Panc1 (cell line): ENCODE results near the gene EMSY. TPM values are rescaled to one million over a fixed set of nuclear protein-coding genes. Genes with fewer than 3 reads are reported as not detected.

Experiments used
- ATAC-seq: fragments of 200-7000 bp; cut with Tn5 transposase; 2 replicates; pipeline ENCODE4 v1.9.1; 2020; ENCODE audit warnings: mild to moderate bottlenecking, moderate library complexity
- BruUV-seq: library from RNA; stranded (reverse); fragments of 400-500 nt; replicated peaks from 2 replicates; lab custom pipeline; 2021; lab: Mats Ljungman, UMichigan
- CTCF ChIA-PET: fragments of 300-600 bp; sonication (Branson Sonifier 250); formaldehyde crosslinking; loops from one replicate; lab custom pipeline; 2022; ENCODE audit warnings: antibody characterized with exemption; lab: Charles Lee
- POLR2A ChIA-PET: fragments of 300-600 bp; sonication (Branson Sonifier 250); formaldehyde crosslinking; loops from one replicate; lab custom pipeline; 2022; ENCODE audit warnings: antibody characterized with exemption; lab: Charles Lee
- DNase-seq: peaks from one replicate; pipeline ENCODE4 v3.0.0-alpha.2; 2010; ENCODE audit warnings: low read depth, low spot score
- H3K27ac ChIP-seq: 2 replicates; pipeline ENCODE4 v1.5.1; 2011; ENCODE audit warnings: mild to moderate bottlenecking, low read length, inconsistent platforms
- H3K27me3 ChIP-seq: fragments of 200-500 bp; sonication (Bioruptor generic); 2 replicates; pipeline ENCODE4 v1.6.0; 2014; ENCODE audit warnings: low read length, inconsistent platforms; ENCODE audit not compliant: control insufficient read depth, insufficient read depth
- H3K36me3 ChIP-seq: fragments of 200-500 bp; sonication (Bioruptor generic); 2 replicates; pipeline ENCODE4 v1.5.1; 2014; ENCODE audit warnings: inconsistent platforms, mild to moderate bottlenecking, low read length, moderate library complexity; ENCODE audit not compliant: control insufficient read depth, insufficient read depth
- H3K4me1 ChIP-seq: 2 replicates; pipeline ENCODE4 v1.5.1; 2011; ENCODE audit warnings: inconsistent platforms, mild to moderate bottlenecking, low read length, moderate library complexity; ENCODE audit not compliant: control insufficient read depth, insufficient read depth
- H3K4me3 ChIP-seq, 2 experiments: 2 replicates each; pipeline ENCODE4 v1.5.1; 2011 to 2012; ENCODE audit warnings: low read depth in 2 of 2, low read length in 2 of 2, mild to moderate bottlenecking in 2 of 2, inconsistent platforms in 1 of 2, moderate library complexity in 1 of 2
- H3K9me3 ChIP-seq: fragments of 200-500 bp; sonication (Bioruptor generic); 2 replicates; pipeline ENCODE4 v1.5.1; 2014; ENCODE audit warnings: low read depth, mild to moderate bottlenecking, inconsistent platforms, low read length, moderate library complexity; ENCODE audit not compliant: control insufficient read depth, insufficient read depth
- CTCF ChIP-seq: fragments of 450-650 bp; IDR thresholded peaks from 2 replicates; pipeline ENCODE4 v1.5.1; 2017; ENCODE audit warnings: mild to moderate bottlenecking
- POLR2AphosphoS5 ChIP-seq: IDR thresholded peaks from 2 replicates; pipeline ENCODE4 v1.6.1; 2012; ENCODE audit warnings: mild to moderate bottlenecking, low read depth, low read length, moderate library complexity
- REST ChIP-seq, 2 experiments: IDR thresholded peaks; 2 replicates each; pipeline ENCODE4 v1.6.1; 2011 to 2012; ENCODE audit warnings: low read depth in 2 of 2, control low read depth in 1 of 2, low read length in 1 of 2, mild to moderate bottlenecking in 1 of 2, moderate library complexity in 1 of 2; ENCODE audit not compliant: insufficient read depth in 1 of 2
- SIN3A ChIP-seq: IDR thresholded peaks from 2 replicates; pipeline ENCODE4 v1.6.1; 2012; ENCODE audit warnings: low read depth, mild to moderate bottlenecking, low read length, moderate library complexity, borderline replicate concordance; ENCODE audit not compliant: insufficient read depth
- TCF7L2 ChIP-seq: IDR thresholded peaks from 2 replicates; pipeline ENCODE4 v1.6.1; 2011; ENCODE audit warnings: mild to moderate bottlenecking, low read depth, low read length, inconsistent platforms
- in situ Hi-C: cut with HindIII; loops from 2 replicates; pipeline ENCODE4 v1.10.0; 2016; ENCODE audit warnings: low sequenced_read_pairs, low pct_unique_long_range_greater_than_20kb
- intact Hi-C: fragments of 100-400 bp; cut with micrococcal nuclease; formaldehyde crosslinking; loops from one replicate; pipeline ENCODE4 v1.10.0; 2022; ENCODE audit not compliant: unreplicated experiment
- total RNA-seq: library from RNA; stranded (reverse); gene quantifications from one replicate; pipeline ENCODE4 v1.2.1, GENCODE V29; 2021; ENCODE audit not compliant: unreplicated experiment

Gene EMSY
- total RNA-seq, 1 experiment from 2014 or later: 26.4 TPM

- BruUV-seq: no TSS peak
- Histone ChIP-seq H3K36me3 (0 out of 2 replicates have a peak, but pooled peaks cover 2% of the 10 kb centered on the region), H3K4me1 (peaks cover 3% of the 10 kb centered on the region; the same call in 1 of the 2 replicates), H3K27ac (no peak overlapping the region), H3K27me3 (no peaks in the 10 kb centered on the region), H3K9me3 (no peaks in the 10 kb centered on the region), H3K4me3 (no peak overlapping the region)
- intact Hi-C loops: no loop called here
- no peak for TF ChIP-seq CTCF
- TF ChIP-seq POLR2AphosphoS5: no peak
- no peak for TF ChIP-seq TCF7L2
- TF ChIP-seq REST (IDR thresholded peaks at IDR 0.05; ENCODE audit: insufficient read depth in 1 of 2, low read depth in 2 of 2, low read length in 1 of 2): no peak
- no peak for TF ChIP-seq SIN3A
- in situ Hi-C loops: no loop called here
- DNase-seq (no peak), ATAC-seq (no peak)
- POLR2A ChIA-PET: no interaction called here
- CTCF ChIA-PET: no interaction called here
Observed at GRCh38 chr11:76459846-76460245, 15.0 kb downstream of the EMSY start.

GRCh38 chr11:76462317-76462716 lies 17.5 kb downstream of the EMSY start:
- no peak for ATAC-seq

More at GRCh38 chr11:76462317-76462716, 17.5 kb downstream of the EMSY start:
- Histone ChIP-seq H3K36me3 (peaks cover 4% of the 10 kb centered on the region; the same call in 1 of the 2 replicates), H3K27ac (no peak overlapping the region), H3K9me3 (no peaks in the 10 kb centered on the region), H3K4me1 (no peaks in the 10 kb centered on the region), H3K4me3 (no peak overlapping the region), H3K27me3 (no peaks in the 10 kb centered on the region)
- TF ChIP-seq REST (IDR thresholded peaks at IDR 0.05; ENCODE audit: insufficient read depth in 1 of 2, low read depth in 2 of 2, low read length in 1 of 2): no peak
- no peak for TF ChIP-seq SIN3A
- TF ChIP-seq TCF7L2: no peak
- TF ChIP-seq CTCF: no peak
- TF ChIP-seq POLR2AphosphoS5: no peak
- intact Hi-C loops: no loop called here
- BruUV-seq: no TSS peak
- DNase-seq: no peak
- in situ Hi-C loops: no loop called here
- ChIA-PET POLR2A (no interaction called here), CTCF (no interaction called here)
